Measurements from ENCODE around the gene SZT2.

GRCh38 chr1:43473463-43473862 lies 83.8 kb downstream of the SZT2 start:
- TF ChIP-seq POLR2AphosphoS5 (IDR thresholded peaks at IDR 0.05; ENCODE audit: low read depth, low read length) (no peak), SIN3A (IDR thresholded peaks at IDR 0.05; ENCODE audit: borderline replicate concordance, insufficient read depth, low read length) (no peak), FOXP2 (optimal IDR thresholded peaks at IDR 0.05; ENCODE audit: borderline replicate concordance, extremely low read depth, extremely low read length, insufficient read depth) (no peak)
